ENCODE results near the gene PRTN3.

GRCh38 chr19:873561-874041, 32.8 kb downstream of the PRTN3 start:
- TF ChIP-seq NFRKB (IDR thresholded peaks at IDR 0.05) (no peak), ZNF384 (IDR thresholded peaks at IDR 0.05) (no peak), SP1 (IDR thresholded peaks at IDR 0.05) (no peak), ARNT (IDR thresholded peaks at IDR 0.05) (no peak), SUZ12 (IDR thresholded peaks at IDR 0.05) (no peak), LEF1 (IDR thresholded peaks at IDR 0.05; ENCODE audit: borderline replicate concordance) (no peak), HDGF (IDR thresholded peaks at IDR 0.05; ENCODE audit: borderline replicate concordance) (no peak), FOXA1 (IDR thresholded peaks at IDR 0.05) (no peak), ELF4 (IDR thresholded peaks at IDR 0.05) (no peak), PKNOX1 (IDR thresholded peaks at IDR 0.05) (no peak), FOXK2 (IDR thresholded peaks at IDR 0.05) (no peak), FOXM1 (IDR thresholded peaks at IDR 0.05; ENCODE audit: borderline replicate concordance) (no peak), CTBP1 (IDR thresholded peaks at IDR 0.05; ENCODE audit: borderline replicate concordance) (no peak)
